ELR (cell line): ENCODE data around the gene SMG6.
A peak's percentile ranks its signal among the peaks of the same experiment; 100 is the strongest.
"Not testable (repeated sequence)": the region's sequence is repeated elsewhere in the genome, so short reads cannot be mapped to it uniquely, and the experiment has no call there.

Experiments used
- DNase-seq: peaks from one replicate; pipeline ENCODE4 v3.0.0-alpha.2; 2015; ENCODE audit warnings: low read depth

The SMG6 gene

DNA sequence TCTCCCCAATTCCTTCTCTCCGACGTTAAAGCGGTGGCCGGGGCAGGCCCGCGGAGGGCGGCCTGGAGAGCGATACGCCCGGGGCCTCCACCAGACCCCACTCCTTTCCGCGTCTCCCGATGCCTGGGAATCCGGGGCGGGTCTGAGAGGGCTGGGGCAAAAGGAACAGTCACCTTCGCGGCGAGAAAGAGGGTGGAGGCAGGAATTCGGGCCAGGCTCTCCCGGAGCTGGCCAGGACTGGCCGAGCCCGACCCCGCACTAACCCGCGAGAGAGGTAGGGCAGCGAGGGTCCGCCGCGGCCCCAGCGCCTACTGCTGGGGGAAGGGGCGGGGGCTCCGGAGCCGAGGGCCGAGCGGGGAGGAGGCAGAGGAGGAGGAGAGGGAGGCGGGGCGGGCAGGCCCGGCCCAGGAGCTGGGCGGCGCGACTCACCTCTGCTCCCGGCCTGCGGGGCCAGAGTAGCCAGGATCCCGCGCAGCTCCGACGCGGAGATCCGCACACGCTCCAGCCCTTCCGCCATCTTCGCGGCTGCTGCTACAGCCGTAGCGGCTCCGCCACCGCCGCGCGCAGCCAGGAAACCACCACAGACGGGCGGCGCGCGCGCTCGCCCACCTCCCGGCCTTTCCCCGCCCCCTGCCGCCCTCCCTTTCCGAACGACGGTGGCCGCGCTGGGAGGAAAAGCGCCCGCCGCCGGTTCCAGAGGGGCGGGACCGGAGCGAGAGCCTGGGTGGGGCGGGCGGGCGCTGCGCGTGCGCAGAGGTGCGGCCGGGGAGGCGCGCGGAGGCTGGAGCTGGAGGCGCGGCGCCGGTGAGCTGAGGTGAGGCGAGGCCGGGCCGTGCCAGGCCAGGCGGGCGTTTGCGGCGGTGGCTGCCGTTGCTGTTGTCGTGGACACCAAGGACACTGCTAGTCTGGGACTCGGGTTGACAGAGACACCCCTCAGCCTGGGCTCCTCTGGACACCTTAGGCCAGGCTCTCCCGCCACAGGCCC lies at the start of gene SMG6, which contains the start of gene SRR:
Gene SMG6 (minus strand): TSS at position 582 of the 985 bp plus-strand sequence. CDS start 65 bp downstream, at position 517.
Gene SRR (plus strand): TSS at position 747 of the 985 bp plus-strand sequence. CDS start 11,611 bp downstream, outside the sequence.
- DNase-seq = peak; percentile 92

DNA sequence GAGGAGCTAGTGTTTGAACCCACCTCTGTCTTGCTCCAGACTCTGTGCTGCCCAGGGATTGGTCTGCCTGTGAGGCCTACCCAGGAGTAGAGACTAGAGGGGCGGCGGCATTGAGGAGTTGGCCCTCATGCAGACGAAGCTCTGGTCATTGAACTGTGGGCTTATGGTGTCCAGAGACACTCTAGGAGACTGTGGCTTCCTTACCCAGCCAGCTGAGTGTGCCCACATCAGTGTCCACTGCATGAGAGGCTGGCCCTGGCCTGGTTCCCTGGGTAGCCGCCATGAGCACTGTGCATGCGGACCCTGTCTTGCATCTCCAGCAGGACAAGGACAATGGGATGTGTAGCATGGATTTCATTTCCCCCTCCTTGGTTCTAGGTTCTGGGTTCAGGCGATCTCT lies 47.7 kb upstream of the SMG6 start:
- no peak for DNase-seq

DNA sequence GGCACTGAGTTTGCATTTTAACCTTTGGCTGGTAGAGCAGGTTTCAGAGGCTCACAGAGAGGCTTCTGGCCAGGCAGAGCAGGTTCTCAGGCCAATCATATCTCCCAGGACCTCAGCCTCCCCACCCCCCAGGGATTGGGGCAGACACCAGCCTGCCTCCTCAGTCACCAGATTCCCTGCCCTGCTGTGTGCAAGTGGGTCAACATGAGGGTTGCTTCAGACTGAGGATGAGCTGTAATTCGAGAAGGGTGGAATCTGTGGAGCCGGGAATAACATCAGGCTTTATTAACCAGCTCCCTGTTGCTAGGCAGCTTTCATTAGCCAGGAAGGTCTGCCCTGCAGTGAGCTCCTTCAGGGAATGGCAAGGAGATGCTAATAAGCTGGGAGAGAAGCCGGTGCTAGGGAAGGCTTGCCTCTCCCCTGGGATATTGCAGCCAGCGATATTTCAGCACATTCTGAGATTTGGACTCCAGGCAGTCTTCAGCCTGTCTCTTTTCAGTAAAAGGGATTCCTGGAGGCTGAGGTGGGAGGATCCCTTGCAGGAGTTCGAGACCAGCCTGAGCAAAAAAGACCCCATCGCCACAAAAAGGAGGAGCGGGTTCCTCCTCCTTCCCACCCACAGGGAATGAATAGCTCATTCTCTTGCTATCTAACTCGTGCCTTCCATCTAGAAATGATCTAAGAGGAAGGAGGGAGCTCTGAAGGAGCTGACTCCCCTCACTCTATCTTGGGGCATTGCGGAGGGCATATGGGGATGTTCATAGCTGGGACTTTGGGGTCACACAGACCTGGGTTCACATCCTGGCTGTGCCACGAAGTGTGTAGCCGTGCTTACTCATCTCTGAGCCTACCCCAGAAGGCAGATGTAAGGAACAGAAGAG lies 44.5 kb upstream of the SMG6 start:
- peak; percentile 59 for DNase-seq

DNA sequence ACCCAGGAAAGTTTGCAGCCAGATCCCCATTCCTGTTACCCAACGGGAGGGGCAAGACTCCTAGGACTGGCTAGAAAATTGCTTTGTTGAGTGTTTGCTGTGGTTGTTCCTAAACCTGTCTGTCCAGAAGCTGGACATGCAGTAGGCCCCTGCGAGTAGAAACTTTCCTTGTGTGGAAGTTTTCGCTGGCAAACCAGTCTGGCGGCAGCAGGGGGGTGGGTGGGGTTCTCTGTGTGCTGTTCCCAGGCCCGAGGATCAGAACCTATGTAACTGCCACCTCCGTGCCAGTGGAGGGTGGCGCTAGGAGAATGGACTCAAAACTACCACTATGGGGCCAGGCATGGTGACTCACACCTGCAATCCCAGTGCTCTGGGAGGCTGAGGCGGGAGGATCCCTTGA lies 42.9 kb upstream of the SMG6 start:
- no peak for DNase-seq

DNA sequence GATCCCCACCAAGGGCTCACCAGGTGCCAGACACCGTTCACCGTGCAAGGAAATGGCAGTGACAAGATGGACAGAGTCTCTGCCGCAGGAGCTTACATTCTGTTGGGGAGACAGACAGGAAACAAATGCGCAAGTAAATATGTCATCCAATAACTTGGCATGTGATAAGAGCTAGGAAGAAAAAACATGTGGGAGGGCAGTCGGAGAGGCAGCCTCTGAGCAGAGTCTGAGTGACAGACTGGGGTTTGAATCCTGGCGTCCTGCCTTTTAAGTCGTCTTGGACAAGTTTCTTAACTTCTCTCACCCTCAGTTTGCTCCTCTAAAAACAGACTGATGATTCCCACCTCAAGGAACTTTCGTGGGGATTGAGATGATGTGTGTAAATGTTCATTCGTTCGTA lies 40.9 kb upstream of the SMG6 start:
- DNase-seq = no peak

DNA sequence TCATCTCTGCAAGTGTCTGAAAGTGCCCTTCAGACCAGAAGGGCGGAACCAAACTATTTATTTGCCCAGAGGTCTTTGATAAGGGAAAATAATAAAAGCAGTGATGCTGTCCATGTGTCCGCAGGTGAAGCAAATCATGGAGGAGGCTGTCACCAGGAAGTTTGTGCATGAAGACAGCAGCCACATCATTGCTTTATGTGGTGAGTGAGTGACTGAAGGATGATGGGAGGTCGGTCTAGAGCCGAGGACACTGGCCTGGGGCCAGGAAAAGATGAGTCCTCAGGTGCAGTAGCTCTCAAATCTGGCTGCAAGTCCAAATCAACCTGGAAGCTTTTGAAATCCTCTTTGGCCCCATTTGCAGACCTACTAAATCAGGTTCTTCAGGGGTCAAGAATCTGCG lies 39.8 kb upstream of the SMG6 start:
- no peak for DNase-seq

DNA sequence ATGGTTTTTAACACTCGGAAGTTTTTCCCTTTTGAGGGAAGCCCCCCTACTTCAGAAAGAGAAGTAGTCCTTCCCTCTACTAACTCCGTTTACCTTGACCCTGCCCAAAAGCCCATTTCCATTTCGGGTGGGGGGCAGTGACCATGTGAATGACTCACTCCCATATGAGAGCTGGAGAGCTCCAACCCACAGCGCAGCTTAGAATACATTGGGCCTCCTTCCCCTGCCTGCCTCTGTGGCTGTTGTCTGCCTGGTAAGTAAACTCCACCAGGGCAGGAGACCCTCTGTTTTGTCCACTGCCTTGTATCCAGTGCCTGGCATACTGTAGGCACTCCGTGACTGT lies 34.7 kb upstream of the SMG6 start:
- DNase-seq = no peak

DNA sequence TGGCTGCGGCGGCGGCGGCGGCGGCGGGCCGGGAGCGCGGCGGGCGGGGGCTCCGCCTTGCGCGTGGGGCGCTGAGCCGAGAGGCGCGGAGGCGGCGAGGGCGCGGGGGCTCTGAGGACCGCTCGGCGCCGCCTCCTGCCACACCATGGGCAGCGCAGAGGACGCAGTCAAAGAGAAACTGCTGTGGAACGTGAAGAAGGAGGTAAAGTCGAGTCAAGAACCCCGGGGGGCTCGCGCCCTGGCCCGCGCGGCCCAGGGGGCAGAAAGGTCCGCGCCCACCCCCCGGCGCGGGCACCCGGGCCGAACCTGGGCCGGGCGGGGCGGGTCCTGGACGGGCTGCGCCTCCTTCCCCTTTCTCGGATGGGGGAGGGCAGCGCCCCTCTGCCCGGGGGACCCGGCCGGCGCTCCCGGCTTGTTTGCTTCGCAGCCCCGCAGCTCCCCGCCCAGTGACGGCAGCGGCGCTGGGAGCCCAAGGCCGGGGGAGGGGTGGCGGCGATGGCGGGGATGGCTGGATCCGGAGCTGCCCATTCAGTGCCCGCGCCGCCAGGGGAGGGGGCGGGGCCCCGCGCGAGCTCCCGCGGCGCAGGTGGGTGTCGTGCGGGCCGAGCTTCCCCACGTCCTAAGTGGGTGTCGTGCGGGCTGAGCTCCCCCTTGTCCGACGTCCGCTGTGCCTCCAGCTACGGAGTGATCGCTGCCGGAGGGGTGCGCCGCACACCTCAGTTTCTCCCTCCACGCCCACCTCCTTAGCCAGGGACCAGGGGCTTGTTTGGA lies 34.1 kb upstream of the SMG6 start:
- peak; percentile 71 for DNase-seq

DNA sequence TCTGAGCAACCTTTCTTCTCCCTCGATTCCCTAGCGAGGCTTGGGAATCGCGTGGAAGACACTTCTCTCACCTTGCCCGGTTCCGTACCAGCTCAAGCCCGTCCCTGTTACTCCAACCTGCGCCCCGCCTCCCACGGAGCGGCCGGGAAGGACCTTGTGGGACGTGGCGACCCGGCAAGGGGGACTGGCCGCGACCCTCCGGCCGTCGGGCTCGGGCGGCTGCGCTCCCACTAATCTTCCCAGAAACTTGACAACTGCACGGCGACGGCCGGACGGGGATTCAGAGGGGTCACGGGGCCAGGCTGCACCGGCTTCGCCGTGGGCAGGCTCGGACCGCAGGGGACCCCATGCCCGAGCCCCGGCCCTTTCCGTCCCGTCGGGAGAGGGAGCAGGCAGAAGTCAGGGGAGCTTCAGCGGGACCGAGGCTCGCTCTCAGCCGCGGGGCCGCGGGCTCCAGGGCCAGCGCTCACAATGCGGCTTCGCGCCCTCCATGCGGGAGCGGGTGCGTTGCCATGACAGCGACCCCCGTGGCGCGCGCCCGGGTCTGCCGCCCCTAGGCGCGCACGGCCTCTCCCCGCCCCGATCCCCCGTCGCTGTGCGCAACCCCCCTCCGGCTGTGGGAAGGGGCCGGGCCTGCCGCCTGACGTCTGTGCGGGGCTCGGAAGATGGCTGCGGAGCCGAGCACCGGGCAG lies 33.4 kb upstream of the SMG6 start, which contains the start of gene SGSM2:
Gene SGSM2 (plus strand): TSS at position 650 of the 692 bp plus-strand sequence. CDS start 188 bp downstream, outside the sequence.
- peak; percentile 62 for DNase-seq

DNA sequence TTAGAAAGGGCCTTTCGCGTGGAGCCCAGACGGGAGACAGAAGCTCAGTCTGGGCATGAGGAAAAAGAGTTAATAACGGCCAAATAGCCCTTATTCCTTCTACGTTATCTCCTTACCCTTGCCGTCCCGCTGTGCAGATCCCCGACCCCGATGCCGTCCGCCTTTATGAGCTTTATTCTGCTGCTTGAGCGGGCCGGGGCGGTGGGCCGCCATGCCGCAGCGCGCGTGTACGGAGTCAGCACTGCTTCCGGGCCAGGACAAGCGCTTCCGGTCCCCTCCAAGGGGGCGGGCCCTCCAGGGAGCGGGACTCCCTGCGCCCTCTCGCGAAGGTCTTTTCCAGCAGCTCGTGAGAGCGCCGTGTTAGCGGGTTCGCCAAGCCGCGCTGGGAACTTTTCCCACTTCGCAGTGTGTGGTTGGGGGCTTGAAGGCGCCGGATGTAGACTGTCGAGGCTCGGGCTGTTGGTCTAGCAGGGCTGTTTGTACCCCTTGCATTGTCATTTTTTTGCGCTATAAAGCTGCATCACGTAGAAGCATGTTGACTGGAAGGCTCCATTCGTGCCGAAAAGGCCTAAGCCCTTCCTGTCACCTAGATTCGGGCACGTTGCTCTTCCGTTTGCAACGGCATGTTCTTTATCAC lies 32.7 kb upstream of the SMG6 start, which contains the start of gene TSR1:
Gene TSR1 (minus strand): TSS at position 243 of the 637 bp plus-strand sequence. CDS start 30 bp downstream, at position 213.
- DNase-seq = peak; percentile 96

DNA sequence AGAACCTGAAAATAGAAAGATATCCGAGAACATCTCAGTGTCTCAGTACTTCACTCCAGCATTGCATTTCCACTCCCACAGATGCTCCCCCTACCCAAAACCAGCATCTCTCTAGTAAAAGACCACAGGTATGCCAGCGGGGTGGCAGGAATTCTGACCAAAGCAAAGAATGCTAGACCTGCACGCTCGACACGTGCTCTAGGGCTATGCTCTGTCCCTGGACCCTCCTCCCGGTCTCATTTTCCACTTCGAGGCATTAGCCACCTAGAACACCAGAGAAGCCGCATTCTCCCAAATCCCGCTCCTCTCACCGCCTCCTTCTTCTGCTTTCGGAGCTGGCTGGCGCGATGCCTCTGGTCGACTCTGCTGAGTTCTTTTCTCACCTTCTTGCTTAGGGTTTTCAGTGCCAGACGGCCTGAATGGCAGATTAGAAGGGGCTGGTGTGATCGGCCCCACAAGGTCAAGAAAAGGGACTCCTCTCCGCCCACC lies 32.2 kb upstream of the SMG6 start:
- peak; percentile 39 for DNase-seq

DNA sequence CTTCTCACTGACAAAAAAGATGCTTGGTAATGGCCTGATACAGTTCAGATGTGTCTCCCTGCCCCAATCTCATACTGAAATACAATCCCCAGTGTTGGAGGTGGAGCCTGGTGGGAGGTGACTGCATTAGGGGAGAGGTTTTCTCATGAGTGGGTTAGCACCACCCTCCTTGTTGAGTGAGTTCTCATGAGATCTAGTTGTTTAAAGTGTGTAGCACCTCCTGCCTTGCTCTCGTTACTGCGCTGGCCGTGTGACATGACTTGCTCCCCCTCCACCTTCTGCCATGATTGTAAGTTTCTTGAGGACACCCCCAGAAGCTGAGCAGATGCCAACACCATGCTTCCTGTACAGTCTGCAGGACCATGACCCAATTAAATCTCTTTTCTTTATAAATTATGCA lies 27.7 kb upstream of the SMG6 start:
- no peak for DNase-seq

DNA sequence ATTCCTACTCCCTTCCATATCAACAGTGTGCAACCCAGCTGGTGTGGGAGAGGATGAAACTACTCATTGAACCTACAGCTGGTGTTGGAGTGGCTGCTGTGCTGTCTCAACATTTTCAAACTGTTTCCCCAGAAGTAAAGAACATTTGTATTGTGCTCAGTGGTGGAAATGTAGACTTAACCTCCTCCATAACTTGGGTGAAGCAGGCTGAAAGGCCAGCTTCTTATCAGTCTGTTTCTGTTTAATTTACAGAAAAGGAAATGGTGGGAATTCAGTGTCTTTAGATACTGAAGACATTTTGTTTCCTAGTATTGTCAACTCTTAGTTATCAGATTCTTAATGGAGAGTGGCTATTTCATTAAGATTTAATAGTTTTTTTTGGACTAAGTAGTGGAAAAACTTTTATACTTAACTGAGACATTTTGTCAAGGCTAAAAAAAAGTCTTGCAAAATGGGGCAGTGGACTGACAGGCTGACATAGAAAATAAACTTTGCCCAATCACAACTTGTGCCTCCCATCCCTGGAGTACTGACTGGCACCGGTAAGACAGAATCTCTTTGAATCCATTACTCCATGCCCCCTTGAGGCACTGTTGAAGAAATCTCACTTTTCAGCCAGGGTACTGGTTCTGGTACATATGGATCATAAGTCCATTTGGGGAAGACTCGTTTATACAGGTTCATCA lies 20.2 kb upstream of the SMG6 start:
- DNase-seq = no peak

DNA sequence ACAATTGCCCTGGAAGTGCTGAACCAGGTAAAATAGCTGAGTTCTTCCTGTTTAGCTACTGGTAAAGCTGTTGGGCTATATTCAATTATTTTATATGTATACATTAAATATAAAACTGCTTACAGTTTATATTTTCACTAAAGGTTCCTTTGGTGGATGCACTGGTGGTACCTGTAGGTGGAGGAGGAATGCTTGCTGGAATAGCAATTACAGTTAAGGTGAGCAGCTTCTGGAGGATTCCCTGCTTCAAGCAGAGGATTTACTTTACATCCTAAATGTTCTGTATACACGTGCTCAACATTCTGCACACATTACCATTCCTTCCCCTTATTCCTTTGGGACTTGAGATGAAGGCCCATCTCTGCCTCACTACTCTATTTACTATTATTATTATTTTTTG lies 17.8 kb upstream of the SMG6 start:
- no peak for DNase-seq

DNA sequence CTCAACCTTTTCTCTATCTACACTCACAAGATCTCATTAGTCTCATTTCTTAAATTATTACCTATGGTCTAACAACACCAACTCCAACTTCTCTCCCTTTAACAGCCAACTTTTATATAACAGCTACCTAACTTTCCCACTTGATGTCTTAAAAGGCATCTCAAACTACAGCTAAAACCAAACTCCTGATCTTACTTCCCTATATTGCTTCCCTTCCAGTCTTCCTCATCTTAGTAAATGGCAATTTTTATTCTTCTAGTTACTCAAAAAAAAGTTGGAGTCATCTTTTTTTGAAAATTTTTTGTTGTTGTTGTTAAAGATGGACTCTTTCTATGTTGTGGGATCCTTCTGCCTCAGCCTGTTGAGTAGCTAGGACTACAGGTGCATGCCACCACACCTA lies 15.5 kb upstream of the SMG6 start:
- no peak for DNase-seq

DNA sequence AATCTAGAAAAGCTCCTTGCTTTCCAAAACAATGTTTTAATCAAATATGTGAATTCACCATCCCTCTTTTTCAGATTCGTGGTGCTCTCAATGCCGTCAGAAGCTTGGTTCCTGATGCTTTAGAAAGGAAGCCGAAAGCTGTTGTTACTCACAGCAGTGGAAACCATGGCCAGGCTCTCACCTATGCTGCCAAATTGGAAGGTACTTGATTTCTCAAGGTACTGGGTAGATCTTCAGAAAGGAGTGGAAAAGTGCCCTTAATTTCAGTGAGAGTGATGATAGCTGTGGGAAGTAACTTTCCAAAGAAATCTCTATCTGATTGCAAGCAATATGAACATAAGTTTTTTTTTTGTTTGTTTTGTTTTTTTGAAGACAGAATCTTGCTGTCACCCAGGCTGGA lies 14.2 kb upstream of the SMG6 start:
- no peak for DNase-seq

DNA sequence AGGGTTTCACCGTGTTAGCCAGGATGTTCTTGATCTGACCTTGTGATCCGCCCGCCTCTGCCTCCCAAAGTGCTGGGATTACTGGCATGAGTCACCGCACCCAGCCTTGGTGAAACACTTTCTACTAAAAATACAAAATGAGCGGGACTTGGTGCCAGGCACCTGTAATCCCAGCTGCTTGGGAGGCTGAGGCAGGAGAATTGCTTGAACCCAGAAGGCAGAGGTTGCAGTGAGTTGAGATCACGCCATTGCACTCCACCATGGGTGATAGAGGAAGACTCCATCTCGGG lies 13.3 kb upstream of the SMG6 start:
- not testable (repeated sequence) for DNase-seq

DNA sequence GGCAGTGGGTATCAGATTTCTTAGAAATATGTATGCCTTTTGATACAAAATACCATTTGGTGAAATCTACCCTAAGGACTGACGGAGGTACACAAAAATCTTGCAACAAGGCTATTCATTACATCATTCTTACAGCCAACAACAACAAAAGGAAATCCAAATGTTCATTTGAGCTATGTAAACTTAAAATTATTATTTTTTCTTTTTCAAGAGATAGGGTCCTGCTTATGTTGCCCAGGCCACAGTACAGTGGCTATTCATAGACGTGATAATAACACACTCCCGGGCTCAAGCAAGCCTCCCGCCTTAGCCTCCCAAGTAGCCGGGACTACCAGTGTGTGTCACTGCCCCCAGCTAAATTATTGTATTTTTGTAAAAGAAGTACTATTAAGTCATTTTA lies 9.2 kb upstream of the SMG6 start:
- DNase-seq = no peak

DNA sequence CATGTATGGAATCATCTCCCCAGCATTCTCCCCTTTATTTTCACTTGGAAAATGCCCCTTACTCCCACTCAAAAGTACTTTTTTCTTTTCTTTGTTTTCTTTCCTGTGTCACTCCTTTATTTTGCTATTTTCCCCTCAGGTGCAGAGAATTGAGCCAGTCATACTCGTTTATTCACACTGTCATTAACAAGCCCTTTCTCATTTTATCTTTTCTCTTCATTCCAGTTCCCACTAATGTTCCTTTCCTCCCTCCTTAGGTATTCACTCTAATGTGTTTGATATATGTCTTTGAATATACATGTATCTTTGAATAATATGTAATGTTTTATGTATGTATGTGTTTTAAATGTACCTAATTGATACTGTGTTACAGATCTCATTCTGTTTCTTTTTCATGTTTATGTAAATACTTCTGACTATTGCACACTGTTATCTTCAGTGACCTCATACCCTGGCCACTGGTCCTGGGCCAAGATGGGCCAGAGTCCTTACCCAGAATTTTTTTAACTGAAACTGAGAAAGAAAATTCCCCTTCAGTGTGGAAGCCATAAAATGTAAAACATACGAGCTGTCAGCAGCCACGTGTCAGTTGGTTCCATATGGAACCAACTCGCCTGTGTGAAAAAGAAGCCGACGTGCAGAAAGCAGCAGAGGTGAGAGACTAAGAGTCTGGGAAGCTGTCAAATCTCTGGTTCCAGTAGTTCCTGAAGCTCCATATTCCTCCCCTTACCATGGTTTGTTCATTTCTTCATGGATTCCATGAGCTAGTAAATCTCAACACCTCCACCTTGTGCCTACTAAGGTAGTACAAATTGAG lies 6.0 kb upstream of the SMG6 start:
- DNase-seq = no peak
